ENCODE measurements around the gene NAV3. TPM values are rescaled to one million over a fixed set of nuclear protein-coding genes. Genes with fewer than 3 reads are reported as not detected.

NAV3 gene
- total RNA-seq, 6 experiments from 2014 or later, result 0.22 to 3.2 (median 1.2) TPM

GRCh38 chr12:77835969-77836368 lies 5.3 kb downstream of the NAV3 start:
- H3K9me3 ChIP-seq, result no peaks in the 10 kb centered on the region
- no peaks in the 10 kb centered on the region for H3K27me3 ChIP-seq
- TF ChIP-seq CTCF (IDR thresholded peaks at IDR 0.05) (no peak), POLR2A (IDR thresholded peaks at IDR 0.05) (no peak)
- DNase-seq (no peak), ATAC-seq (peak in 1 of 4 donors; percentile 25)
- no peak overlapping the region for H3K4me3 ChIP-seq
- intact Hi-C loops (cut with DNase I), result no loop called here
- no peaks in the 10 kb centered on the region for H3K36me3 ChIP-seq
- H3K27ac ChIP-seq, result no peak overlapping the region
- H3K4me1 ChIP-seq, result no peaks in the 10 kb centered on the region

- TF ChIP-seq POLR2A (IDR thresholded peaks at IDR 0.05), result no peak
- no peak for TF ChIP-seq CTCF (IDR thresholded peaks at IDR 0.05)
- H3K27me3 ChIP-seq, result no peaks in the 10 kb centered on the region
- no peaks in the 10 kb centered on the region for H3K9me3 ChIP-seq
- ATAC-seq (no peak), DNase-seq (no peak)
- no peak overlapping the region for H3K27ac ChIP-seq
- H3K4me1 ChIP-seq, result peaks cover 0 to 11% (median 5%) of the 10 kb centered on the region in 4 donors
- intact Hi-C loops (cut with DNase I), result no loop called here
- H3K36me3 ChIP-seq, result no peaks in the 10 kb centered on the region
- WGBS (ENCODE audit: insufficient coverage, low coverage, low lambda C conversion rate, missing lambda C conversion rate), result 50% methylated on average over 3 of the region's 3 CpGs
- H3K4me3 ChIP-seq, result no peak overlapping the region
These were observed 7.2 kb downstream of the NAV3 start for GRCh38 chr12:77837876-77838291.

GRCh38 chr12:77841521-77841920 lies 10.8 kb downstream of the NAV3 start:
- no peak for TF ChIP-seq POLR2A (IDR thresholded peaks at IDR 0.05)
- no peak for TF ChIP-seq CTCF (IDR thresholded peaks at IDR 0.05)
- H3K9me3 ChIP-seq, result no peaks in the 10 kb centered on the region
- H3K27me3 ChIP-seq, result no peaks in the 10 kb centered on the region
- DNase-seq, result peak in 1 of 3 donors; percentile 27
- no peak overlapping the region for H3K27ac ChIP-seq
- peak in 3 of 4 donors; percentile 24 to 63 (median 63) for ATAC-seq
- no peak overlapping the region for H3K4me3 ChIP-seq
- intact Hi-C loops (cut with DNase I), result no loop called here
- H3K36me3 ChIP-seq, result no peaks in the 10 kb centered on the region
- H3K4me1 ChIP-seq, result peaks cover 0 to 11% (median 6%) of the 10 kb centered on the region in 4 donors

GRCh38 chr12:77842430-77842829 lies 11.7 kb downstream of the NAV3 start:
- DNase-seq (peak in 1 of 3 donors; percentile 63), ATAC-seq (peak; percentile 98 to 99 (median 98))
- Histone ChIP-seq H3K9me3 (no peaks in the 10 kb centered on the region), H3K27me3 (no peaks in the 10 kb centered on the region), H3K36me3 (no peaks in the 10 kb centered on the region), H3K4me3 (no peak overlapping the region), H3K4me1 (peaks cover 0 to 11% (median 6%) of the 10 kb centered on the region in 4 donors), H3K27ac (no peak overlapping the region)
- TF ChIP-seq CTCF (IDR thresholded peaks at IDR 0.05), result no peak
- TF ChIP-seq POLR2A (IDR thresholded peaks at IDR 0.05), result no peak
- intact Hi-C loops (cut with DNase I), result no loop called here
- 21% methylated on average over 5 of the region's 5 CpGs for WGBS (ENCODE audit: insufficient coverage, low coverage, low lambda C conversion rate, missing lambda C conversion rate)

- Histone ChIP-seq H3K9me3 (no peaks in the 10 kb centered on the region), H3K27me3 (no peaks in the 10 kb centered on the region), H3K36me3 (no peaks in the 10 kb centered on the region), H3K4me1 (peaks cover 0 to 18% (median 6%) of the 10 kb centered on the region in 4 donors), H3K27ac (no peak overlapping the region), H3K4me3 (no peak overlapping the region)
- DNase-seq (no peak), ATAC-seq (no peak)
- 67% methylated on average over 4 of the region's 4 CpGs for WGBS (ENCODE audit: insufficient coverage, low coverage, low lambda C conversion rate, missing lambda C conversion rate)
- intact Hi-C loops (cut with DNase I), result no loop called here
- TF ChIP-seq CTCF (IDR thresholded peaks at IDR 0.05) (no peak), POLR2A (IDR thresholded peaks at IDR 0.05) (no peak)
These were observed 15.1 kb downstream of the NAV3 start for GRCh38 chr12:77845831-77846230.

Data from right lobe of liver (tissue), 6 donors.